T-helper 9 cell (primary cell): ENCODE measurements around the gene AXDND1.

ENCODE experiments used
- DNase-seq: peaks from one replicate; pipeline ENCODE4 v3.0.0-alpha.2; 2020

AXDND1 gene

GRCh38 chr1:179583771-179584320 is 218.1 kb downstream of the AXDND1 start:
- DNase-seq = no peak

- DNase-seq = no peak
Observed at GRCh38 chr1:179586107-179586823, 220.5 kb downstream of the AXDND1 start.

GRCh38 chr1:179587336-179587735 is 221.6 kb downstream of the AXDND1 start:
- no peak for DNase-seq

GRCh38 chr1:179588425-179589024 is 222.8 kb downstream of the AXDND1 start:
- DNase-seq = no peak

- no peak for DNase-seq
Observed at GRCh38 chr1:179589509-179589908, 223.7 kb downstream of the AXDND1 start.

GRCh38 chr1:179590671-179591070 is 224.9 kb downstream of the AXDND1 start:
- no peak for DNase-seq

- DNase-seq = no peak
Observed at GRCh38 chr1:179591253-179591591, 225.5 kb downstream of the AXDND1 start.

DNA sequence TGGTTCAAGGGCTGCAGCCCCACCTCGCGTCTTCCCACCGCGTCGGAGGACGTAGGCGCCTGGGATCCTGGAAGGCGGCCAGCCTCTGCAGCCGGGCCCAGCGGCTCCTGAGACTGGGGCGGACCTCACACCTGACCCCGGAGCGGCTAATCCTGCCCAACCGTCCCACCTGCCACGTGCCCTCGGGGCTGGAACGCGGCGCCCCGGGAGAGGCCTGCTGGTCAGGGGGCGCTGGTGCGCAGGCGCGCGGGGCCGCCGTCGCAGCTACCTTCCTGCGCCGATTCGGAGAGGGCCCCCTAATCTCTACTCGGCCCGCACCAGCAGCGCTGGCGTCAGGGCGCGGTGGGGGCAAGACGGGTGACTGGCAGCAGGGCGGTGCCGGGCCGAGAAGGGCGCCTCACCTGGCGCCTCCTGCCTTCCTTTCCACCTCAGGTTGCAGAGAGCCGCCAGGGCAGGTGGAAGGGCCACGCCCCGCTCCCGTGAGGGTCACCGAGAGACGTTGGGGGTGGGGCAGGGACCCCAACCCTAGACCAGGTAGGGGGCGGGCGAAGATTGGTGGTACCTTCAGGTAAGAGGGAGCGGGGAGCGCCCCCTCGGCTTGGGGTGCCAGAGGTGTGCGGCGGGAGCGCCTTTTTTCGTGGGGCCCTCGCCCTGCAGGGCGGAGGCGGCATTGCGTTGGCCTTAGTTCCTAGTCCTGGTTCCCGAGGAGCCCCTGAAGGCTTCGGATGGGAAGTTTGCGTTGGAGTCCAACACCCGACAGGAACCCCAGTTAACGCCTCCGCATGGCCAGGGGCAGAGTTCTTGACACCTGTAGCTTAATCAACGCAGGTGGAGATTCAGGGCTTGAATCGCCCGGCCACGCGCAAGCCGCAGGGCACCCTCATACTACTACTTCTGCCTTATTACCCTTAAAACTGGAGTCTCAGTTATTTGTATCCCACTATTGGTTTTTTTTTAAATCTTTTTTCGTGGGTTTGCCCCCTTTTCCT is 226.1 kb downstream of the AXDND1 start, which contains the start of gene TDRD5:
TSS of gene TDRD5 (plus strand) at position 241 of the 989 bp plus-strand sequence. CDS start 784 bp downstream, outside the sequence.
- DNase-seq = no peak

- no peak for DNase-seq
Observed at GRCh38 chr1:179598631-179599030, 232.9 kb downstream of the AXDND1 start.

GRCh38 chr1:179599623-179600249 is 234.0 kb downstream of the AXDND1 start:
- no peak for DNase-seq

DNA sequence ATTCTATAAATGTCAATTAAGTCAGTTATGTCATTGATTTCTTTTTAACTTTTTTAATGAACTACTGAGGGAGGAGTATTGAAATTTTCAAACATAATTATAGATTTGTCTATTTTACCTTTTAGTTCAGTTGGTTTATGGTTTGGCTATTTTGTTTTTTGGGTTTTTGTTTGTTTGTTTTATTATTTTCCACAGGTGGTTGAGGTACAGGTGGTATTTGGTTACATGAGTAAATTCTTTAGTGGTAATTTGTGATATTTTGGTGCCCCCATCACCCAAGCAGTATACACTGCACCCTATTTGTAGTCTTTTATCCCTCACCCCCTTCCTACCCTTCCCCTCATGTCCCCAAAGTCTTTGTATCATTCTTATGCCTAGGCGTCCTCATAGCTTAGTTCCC is 235.3 kb downstream of the AXDND1 start:
- no peak for DNase-seq
